Thyroid gland (tissue), 4 donors: ENCODE results near the gene SPDYE16.
"Not testable (repeated sequence)": the region's sequence is repeated elsewhere in the genome, so short reads cannot be mapped to it uniquely, and the experiment has no call there.

Source experiments
- CTCF ChIP-seq, 6 experiments: fragments of 200-600 bp in 3 of 6; fragments of 450-650 bp in 3 of 6; sonication (generic) in 3 of 6; IDR thresholded peaks; one replicate each; pipeline ENCODE4 v1.5.1; 2016 to 2019; ENCODE audit warnings: antibody characterized with exemption in 6 of 6, mild to moderate bottlenecking in 2 of 6, inconsistent platforms in 1 of 6, moderate library complexity in 1 of 6
- POLR2A ChIP-seq, 2 donors: fragments of 450-650 bp; IDR thresholded peaks; one replicate each; pipeline ENCODE4 v1.6.1; 2017; ENCODE audit warnings: antibody characterized with exemption in 2 of 2, mild to moderate bottlenecking in 2 of 2, moderate library complexity in 1 of 2

- not testable (repeated sequence) for TF ChIP-seq CTCF, POLR2A (IDR thresholded peaks at IDR 0.05)
Measured at GRCh38 chr7:76482660-76483059, 60.4 kb downstream of the SPDYE16 start.
